ENCODE results near the gene FETUB.

The FETUB gene

GRCh38 chr3:186639778-186640472 lies at the start of gene FETUB:
Gene FETUB (plus strand): TSS chr3:186640399. CDS start chr3:186640461, 62 bp downstream.
- no peak for DNase-seq (ENCODE audit: low read depth)

GRCh38 chr3:186590580-186591295 lies 49.5 kb upstream of the FETUB start:
- DNase-seq (ENCODE audit: low read depth) = no peak

GRCh38 chr3:186592682-186593081 lies 47.5 kb upstream of the FETUB start:
- DNase-seq (ENCODE audit: low read depth) = no peak

GRCh38 chr3:186593862-186594261 lies 46.3 kb upstream of the FETUB start:
- no peak for DNase-seq (ENCODE audit: low read depth)

GRCh38 chr3:186594591-186595113 lies 45.5 kb upstream of the FETUB start:
- DNase-seq (ENCODE audit: low read depth) = no peak

- no peak for DNase-seq (ENCODE audit: low read depth)
Observed at GRCh38 chr3:186596568-186597287, 43.5 kb upstream of the FETUB start.

- no peak for DNase-seq (ENCODE audit: low read depth)
Observed at GRCh38 chr3:186598108-186598784, 42.0 kb upstream of the FETUB start.

GRCh38 chr3:186598794-186599141 lies 41.4 kb upstream of the FETUB start:
- no peak for DNase-seq (ENCODE audit: low read depth)

- DNase-seq (ENCODE audit: low read depth) = no peak
Observed at GRCh38 chr3:186599142-186599784, 40.9 kb upstream of the FETUB start.

GRCh38 chr3:186599785-186600166 lies 40.4 kb upstream of the FETUB start:
- DNase-seq (ENCODE audit: low read depth) = no peak

GRCh38 chr3:186600896-186601295 lies 39.3 kb upstream of the FETUB start:
- no peak for DNase-seq (ENCODE audit: low read depth)

- no peak for DNase-seq (ENCODE audit: low read depth)
Observed at GRCh38 chr3:186603159-186603558, 37.0 kb upstream of the FETUB start.

GRCh38 chr3:186605078-186605477 lies 35.1 kb upstream of the FETUB start:
- no peak for DNase-seq (ENCODE audit: low read depth)

GRCh38 chr3:186605561-186606545 lies 34.3 kb upstream of the FETUB start:
- no peak for DNase-seq (ENCODE audit: low read depth)

GRCh38 chr3:186608624-186609215 lies 31.5 kb upstream of the FETUB start:
- DNase-seq (ENCODE audit: low read depth) = no peak

GRCh38 chr3:186609247-186609868 lies 30.8 kb upstream of the FETUB start:
- no peak for DNase-seq (ENCODE audit: low read depth)

GRCh38 chr3:186612065-186612464 lies 28.1 kb upstream of the FETUB start:
- DNase-seq (ENCODE audit: low read depth) = no peak

- DNase-seq (ENCODE audit: low read depth) = no peak
Observed at GRCh38 chr3:186612721-186613636, 27.2 kb upstream of the FETUB start, which contains the start of gene AHSG. Gene AHSG (plus strand): TSS chr3:186613060. CDS start chr3:186613142, 82 bp downstream.

Data from stimulated activated CD8-positive, alpha-beta memory T cell treated with anti-CD3 and anti-CD28 coated beads, Interleukin-15, amount 100 ng/mL, for 24 hours (primary cell).